ENCODE data around the gene ABCB4.

Gene ABCB4

DNA sequence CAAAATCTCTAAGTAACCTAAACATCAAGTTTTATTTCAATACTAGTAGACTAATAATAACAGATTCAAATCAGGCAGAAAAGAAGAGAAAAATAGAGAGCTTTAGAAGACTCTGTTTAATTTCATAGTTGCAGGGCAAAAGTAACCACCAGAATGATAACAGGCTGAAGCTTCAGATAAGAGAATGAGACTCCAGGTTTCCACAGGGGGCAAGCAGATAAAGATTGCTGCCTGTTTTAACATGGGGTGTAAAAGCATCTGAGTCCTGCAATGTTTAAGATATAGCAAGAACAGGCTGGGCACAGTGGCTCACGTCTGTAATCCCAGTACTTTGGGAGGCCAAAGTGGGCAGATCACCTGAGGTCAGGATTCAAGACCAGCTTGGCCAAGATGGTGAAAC lies 119.0 kb downstream of the ABCB4 start:
- no peak for DNase-seq (ENCODE audit: low read depth in 1 of 2, low spot score in 1 of 2)

DNA sequence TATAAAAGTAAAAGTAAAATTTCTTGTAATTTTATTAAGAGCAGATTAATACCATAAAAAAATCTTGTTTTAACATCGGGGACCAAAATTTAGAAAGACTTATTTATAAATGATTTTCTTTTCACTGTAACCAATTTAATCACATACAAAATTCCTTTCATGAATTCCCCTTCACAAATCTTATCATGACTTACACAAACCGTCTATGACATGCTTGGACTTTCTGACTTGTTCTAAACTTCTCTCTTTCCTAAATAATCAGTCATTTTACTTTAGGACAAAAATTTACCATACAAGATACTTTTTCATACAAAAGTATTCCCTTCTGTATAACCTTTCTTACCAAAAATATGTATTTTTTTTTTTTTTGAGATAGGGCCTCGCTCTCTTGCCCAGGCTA lies 120.7 kb downstream of the ABCB4 start:
- no peak for DNase-seq (ENCODE audit: low read depth in 1 of 2, low spot score in 1 of 2)
